WI38 (cell line): ENCODE results near the gene FAM204A.
A peak's percentile ranks its signal among the peaks of the same experiment; 100 is the strongest.

Experiments
- H3K4me3 ChIP-seq: 2 replicates; pipeline ENCODE4 v1.5.1; 2011; ENCODE audit warnings: low read depth, mild to moderate bottlenecking, control low read depth, low read length
- CTCF ChIP-seq: IDR thresholded peaks from 2 replicates; pipeline ENCODE4 v1.5.1; 2012; ENCODE audit warnings: low read depth, mild to moderate bottlenecking, control low read depth, low read length

Gene FAM204A

GRCh38 chr10:118262538-118262937, 79.6 kb downstream of the FAM204A start:
- TF ChIP-seq CTCF: no peak
- no peak overlapping the region for H3K4me3 ChIP-seq

- no peak overlapping the region for H3K4me3 ChIP-seq
- peak; percentile 45 for TF ChIP-seq CTCF
Observed at GRCh38 chr10:118259288-118259906, 82.7 kb downstream of the FAM204A start.

- no peak for TF ChIP-seq CTCF
- no peak overlapping the region for H3K4me3 ChIP-seq
Observed at GRCh38 chr10:118258285-118258684, 83.8 kb downstream of the FAM204A start.

GRCh38 chr10:118256825-118257570, 85.1 kb downstream of the FAM204A start:
- TF ChIP-seq CTCF: no peak
- no peak overlapping the region for H3K4me3 ChIP-seq

- TF ChIP-seq CTCF: no peak
- no peak overlapping the region for H3K4me3 ChIP-seq
Observed at GRCh38 chr10:118256209-118256608, 85.9 kb downstream of the FAM204A start.

GRCh38 chr10:118255355-118255754, 86.8 kb downstream of the FAM204A start:
- no peak for TF ChIP-seq CTCF

GRCh38 chr10:118254654-118255053, 87.5 kb downstream of the FAM204A start:
- TF ChIP-seq CTCF: no peak
- no peak overlapping the region for H3K4me3 ChIP-seq

More at GRCh38 chr10:118255355-118255754, 86.8 kb downstream of the FAM204A start:
- H3K4me3 ChIP-seq: no peak overlapping the region
